HCT116 (cell line): ENCODE data around the gene CLDN34. TPM values are rescaled to one million over a fixed set of nuclear protein-coding genes. Genes with fewer than 3 reads are reported as not detected.

Source experiments
- ATAC-seq: fragments of 200-7000 bp; cut with Tn5 transposase; 2 replicates; pipeline ENCODE4 v1.9.1; 2020; ENCODE audit warnings: mild to moderate bottlenecking, moderate library complexity
- BruUV-seq: library from RNA; stranded (reverse); fragments of 400-500 nt; replicated peaks from 2 replicates; lab custom pipeline; 2021; lab: Mats Ljungman, UMichigan
- CTCF ChIA-PET: fragments of 300-600 bp; sonication (Branson Sonifier 250); formaldehyde crosslinking; loops from one replicate; lab custom pipeline; 2021; ENCODE audit warnings: antibody characterized with exemption; lab: Charles Lee
- POLR2A ChIA-PET: fragments of 300-600, 350-600 bp; sonication (Branson Sonifier 250); formaldehyde crosslinking; loops from one replicate; lab custom pipeline; 2021; ENCODE audit warnings: antibody characterized with exemption; lab: Charles Lee
- RAD21 ChIA-PET, 2 experiments: fragments of 300-600 bp; sonication (Branson Sonifier 250); formaldehyde crosslinking; loops; one replicate each; lab custom pipeline; 2023; ENCODE audit warnings: low total read pairs in 2 of 2; ENCODE audit not compliant: uncharacterized antibody in 2 of 2, unreplicated experiment in 2 of 2, low non-redundant PET in 1 of 2; lab: Charles Lee
- DNase-seq: peaks from one replicate; pipeline ENCODE4 v3.0.0-alpha.2; 2010; ENCODE audit warnings: low read depth, low spot score
- H2AFZ ChIP-seq: fragments of 200-600 bp; shearing (Covaris generic), sonication (generic); 2 replicates; pipeline ENCODE4 v1.6.1; 2017; ENCODE audit warnings: low read depth, mixed run types, mixed read lengths, antibody characterized with exemption, low read length; ENCODE audit not compliant: poor library complexity, severe bottlenecking
- H3K27ac ChIP-seq: 2 replicates; pipeline ENCODE4 v1.5.1; 2012; ENCODE audit warnings: low read depth, low read length
- H3K27me3 ChIP-seq: fragments of 200-600 bp; sonication (generic); 2 replicates; pipeline ENCODE4 v1.6.1; 2016; ENCODE audit warnings: mixed run types, low read length, mixed read lengths; ENCODE audit not compliant: insufficient read depth
- H3K36me3 ChIP-seq, 2 experiments: fragments of 200-500 bp in 1 of 2; fragments of 200-600 bp in 1 of 2; sonication (Bioruptor generic) in 1 of 2; sonication (generic) in 1 of 2; 2 replicates each; pipeline versions ENCODE4 v1.5.1 to v1.6.1; 2014 to 2016; ENCODE audit warnings: low read length in 2 of 2, inconsistent platforms in 1 of 2, mixed read lengths in 1 of 2, mixed run types in 1 of 2; ENCODE audit not compliant: insufficient read depth in 2 of 2, control insufficient read depth in 1 of 2
- H3K4me1 ChIP-seq, 2 experiments: fragments of 200-600 bp in 1 of 2; sonication (generic) in 1 of 2; 2 replicates each; pipeline versions ENCODE4 v1.5.1 to v1.6.1; 2012 to 2017; ENCODE audit warnings: low read length in 2 of 2, inconsistent platforms in 1 of 2, mild to moderate bottlenecking in 1 of 2, mixed read lengths in 1 of 2, mixed run types in 1 of 2, moderate library complexity in 1 of 2; ENCODE audit not compliant: insufficient read depth in 2 of 2, control insufficient read depth in 1 of 2
- H3K4me2 ChIP-seq: fragments of 200-600 bp; sonication (generic); 2 replicates; pipeline ENCODE4 v1.6.1; 2017; ENCODE audit warnings: mixed run types, low read length, mixed read lengths
- H3K4me3 ChIP-seq, 2 experiments: fragments of 200-600 bp in 1 of 2; sonication (generic) in 1 of 2; replicated peaks in 1 of 2; 2 replicates each; pipeline ENCODE4 v1.5.1; 2011 to 2016; ENCODE audit warnings: low read length in 2 of 2, control low read depth in 1 of 2, low read depth in 1 of 2, mild to moderate bottlenecking in 1 of 2, mixed read lengths in 1 of 2, mixed run types in 1 of 2
- H3K79me2 ChIP-seq: fragments of 200-600 bp; sonication (generic); 2 replicates; pipeline ENCODE4 v1.6.1; 2017; ENCODE audit warnings: mild to moderate bottlenecking, mixed run types, low read length, moderate library complexity, mixed read lengths; ENCODE audit not compliant: insufficient read depth
- H3K9ac ChIP-seq: fragments of 200-600 bp; sonication (generic); 2 replicates; pipeline ENCODE4 v1.6.1; 2016; ENCODE audit warnings: low read length, mixed read lengths
- H3K9me2 ChIP-seq: fragments of 200-600 bp; sonication (generic), shearing (Covaris generic); 2 replicates; pipeline ENCODE4 v1.6.1; 2017; ENCODE audit warnings: mixed run types, mild to moderate bottlenecking, moderate library complexity; ENCODE audit not compliant: insufficient read depth
- H3K9me3 ChIP-seq, 2 experiments: fragments of 200-500 bp in 1 of 2; fragments of 200-600 bp in 1 of 2; sonication (Bioruptor generic) in 1 of 2; sonication (generic) in 1 of 2; 2 replicates each; pipeline ENCODE4 v1.6.1; 2014 to 2017; ENCODE audit warnings: low read length in 2 of 2, mixed read lengths in 2 of 2, inconsistent platforms in 1 of 2, low read depth in 1 of 2, mild to moderate bottlenecking in 1 of 2, mixed run types in 1 of 2, moderate library complexity in 1 of 2; ENCODE audit not compliant: control insufficient read depth in 1 of 2, insufficient read depth in 1 of 2
- H4K20me1 ChIP-seq: fragments of 200-600 bp; sonication (generic), shearing (Covaris generic); 2 replicates; pipeline ENCODE4 v1.6.1; 2017; ENCODE audit warnings: mixed run types, mild to moderate bottlenecking, moderate library complexity; ENCODE audit not compliant: insufficient read depth
- CBX3 ChIP-seq: IDR thresholded peaks from 2 replicates; pipeline ENCODE4 v1.6.1; 2012; ENCODE audit warnings: low read depth
- EGR1 ChIP-seq: IDR thresholded peaks from 2 replicates; pipeline ENCODE4 v1.6.1; 2012; ENCODE audit warnings: low read depth
- EZH2 ChIP-seq: fragments of 200-600 bp; sonication (generic); IDR thresholded peaks from 2 replicates; pipeline ENCODE4 v1.6.1; 2017; ENCODE audit warnings: antibody characterized with exemption, mixed run types
- EZH2phosphoT487 ChIP-seq: fragments of 200-600 bp; IDR thresholded peaks from 2 replicates; pipeline ENCODE4 v1.6.1; 2018; ENCODE audit warnings: antibody characterized with exemption, borderline replicate concordance
- FOSL1 ChIP-seq: IDR thresholded peaks from 2 replicates; pipeline ENCODE4 v1.6.1; 2012; ENCODE audit warnings: low read depth
- JUND ChIP-seq: IDR thresholded peaks from 2 replicates; pipeline ENCODE4 v1.6.1; 2012
- MAX ChIP-seq: IDR thresholded peaks from 2 replicates; pipeline ENCODE4 v1.6.1; 2012
- POLR2A ChIP-seq: IDR thresholded peaks from 2 replicates; pipeline ENCODE4 v1.7.0; 2011; ENCODE audit warnings: borderline replicate concordance; ENCODE audit not compliant: insufficient read depth, insufficient read length; ENCODE audit errors: extremely low read depth
- POLR2AphosphoS5 ChIP-seq: IDR thresholded peaks from 2 replicates; pipeline ENCODE4 v1.6.1; 2011; ENCODE audit warnings: mild to moderate bottlenecking, low read depth, low read length, moderate library complexity
- RAD21 ChIP-seq: IDR thresholded peaks from 2 replicates; pipeline ENCODE4 v1.6.1; 2012; ENCODE audit warnings: low read depth, mild to moderate bottlenecking
- REST ChIP-seq: IDR thresholded peaks from 2 replicates; pipeline ENCODE4 v1.6.1; 2012; ENCODE audit warnings: low read depth
- SIN3A ChIP-seq: IDR thresholded peaks from 2 replicates; pipeline ENCODE4 v1.6.1; 2012; ENCODE audit warnings: low read depth
- SP1 ChIP-seq: IDR thresholded peaks from 2 replicates; pipeline ENCODE4 v1.6.1; 2012; ENCODE audit warnings: low read depth
- SRF ChIP-seq: IDR thresholded peaks from 2 replicates; pipeline ENCODE4 v1.6.1; 2012; ENCODE audit warnings: low read depth
- TCF7L2 ChIP-seq: IDR thresholded peaks from 2 replicates; pipeline ENCODE4 v1.7.0; 2011; ENCODE audit warnings: borderline replicate concordance, inconsistent platforms; ENCODE audit not compliant: insufficient read depth, insufficient read length; ENCODE audit errors: extremely low read depth
- YY1 ChIP-seq: IDR thresholded peaks from 2 replicates; pipeline ENCODE4 v1.6.1; 2011; ENCODE audit warnings: low read length, low read depth, moderate library complexity, mild to moderate bottlenecking; ENCODE audit not compliant: insufficient replicate concordance; ENCODE audit errors: extremely low read depth
- ZBTB33 ChIP-seq: IDR thresholded peaks from 2 replicates; pipeline ENCODE4 v1.6.1; 2011; ENCODE audit warnings: mild to moderate bottlenecking, low read length, moderate library complexity; ENCODE audit not compliant: insufficient replicate concordance; ENCODE audit errors: extremely low read depth
- ZFX ChIP-seq: fragments of 450-650 bp; IDR thresholded peaks from 2 replicates; pipeline ENCODE4 v1.6.1; 2017
- intact Hi-C: fragments of 100-400 bp; cut with micrococcal nuclease; formaldehyde crosslinking; loops from 2 replicates; pipeline ENCODE4 v1.10.0; 2022
- total RNA-seq: library from RNA; stranded (reverse); gene quantifications from one replicate; pipeline ENCODE4 v1.2.1, GENCODE V29; 2021; ENCODE audit not compliant: unreplicated experiment

CLDN34 gene
- total RNA-seq, 1 experiment from 2014 or later = not detected

- no peak overlapping the region for H3K9ac ChIP-seq
- H3K27ac ChIP-seq = no peak overlapping the region
- no peaks in the 10 kb centered on the region for H4K20me1 ChIP-seq
- ChIA-PET RAD21 (no interaction called here), POLR2A (no interaction called here), CTCF (no interaction called here)
- TF ChIP-seq RAD21 (no peak), ZFX (no peak)
- no peaks in the 10 kb centered on the region for H3K9me2 ChIP-seq
- BruUV-seq = no TSS peak
- H3K4me2 ChIP-seq = no peak overlapping the region
- intact Hi-C loops = no loop called here
- H3K9me3 ChIP-seq = no peaks in the 10 kb centered on the region
- no peak overlapping the region for H2AFZ ChIP-seq
- H3K4me1 ChIP-seq = no peaks in the 10 kb centered on the region
- DNase-seq = no peak
- no peaks in the 10 kb centered on the region for H3K79me2 ChIP-seq
- no peak overlapping the region for H3K4me3 ChIP-seq
- no peaks in the 10 kb centered on the region for H3K36me3 ChIP-seq
- ATAC-seq = no peak
- H3K27me3 ChIP-seq = no peaks in the 10 kb centered on the region
Observed at GRCh38 chrX:9955506-9955905, 11.7 kb upstream of the CLDN34 start.

GRCh38 chrX:9957743-9958142, 9.4 kb upstream of the CLDN34 start:
- ChIA-PET CTCF (no interaction called here), RAD21 (no interaction called here), POLR2A (no interaction called here)
- Histone ChIP-seq H3K9me2 (no peaks in the 10 kb centered on the region), H3K4me2 (no peak overlapping the region), H3K27ac (no peak overlapping the region), H3K9me3 (no peaks in the 10 kb centered on the region), H3K4me3 (no peak overlapping the region), H3K4me1 (no peaks in the 10 kb centered on the region), H3K9ac (no peak overlapping the region), H3K27me3 (no peaks in the 10 kb centered on the region), H2AFZ (no peak overlapping the region), H3K79me2 (no peaks in the 10 kb centered on the region), H4K20me1 (no peaks in the 10 kb centered on the region), H3K36me3 (no peaks in the 10 kb centered on the region)
- TF ChIP-seq REST (no peak), ZBTB33 (no peak), EZH2 (no peak), YY1 (no peak), EZH2phosphoT487 (no peak), POLR2AphosphoS5 (no peak), POLR2A (no peak), CBX3 (no peak), RAD21 (no peak), TCF7L2 (no peak), SRF (no peak), EGR1 (no peak), SIN3A (no peak), SP1 (no peak), ZFX (no peak), FOSL1 (no peak), JUND (no peak), MAX (no peak)
- intact Hi-C loops = no loop called here
- no TSS peak for BruUV-seq
- ATAC-seq = no peak
- DNase-seq = no peak
